Measurements from ENCODE around the gene MIGA2. TPM values are rescaled to one million over a fixed set of nuclear protein-coding genes. Genes with fewer than 3 reads are reported as not detected.

MIGA2 gene
- total and polyA plus RNA-seq, 4 donors = 8.0 to 42.6 (median 16.9) TPM

- TF ChIP-seq GABPA (IDR thresholded peaks at IDR 0.05 in 1 of 2, conservative IDR thresholded peaks at IDR 0.05 in 1 of 2) = no peak
- no peak for TF ChIP-seq NR2F2 (IDR thresholded peaks at IDR 0.05)
- TF ChIP-seq HNF4G (IDR thresholded peaks at IDR 0.05) = no peak
- TF ChIP-seq TAF1 (conservative IDR thresholded peaks at IDR 0.05) = no peak
- no peak for TF ChIP-seq HNF4A (conservative IDR thresholded peaks at IDR 0.05)
- TF ChIP-seq CTCF (IDR thresholded peaks at IDR 0.05; ENCODE audit: low read depth, low read length, missing input control) = no peak
- no peak for TF ChIP-seq REST (IDR thresholded peaks at IDR 0.05)
- TF ChIP-seq FOXA2 (IDR thresholded peaks at IDR 0.05) = no peak
- no peak for TF ChIP-seq MAX (IDR thresholded peaks at IDR 0.05)
- no peak for TF ChIP-seq ATF3 (IDR thresholded peaks at IDR 0.05)
- TF ChIP-seq YY1 (IDR thresholded peaks at IDR 0.05) = no peak
- TF ChIP-seq SP1 (IDR thresholded peaks at IDR 0.05) = no peak
- TF ChIP-seq FOXA1 (IDR thresholded peaks at IDR 0.05) = no peak
- no peak for TF ChIP-seq RAD21 (IDR thresholded peaks at IDR 0.05)
- no peak for TF ChIP-seq EGR1 (IDR thresholded peaks at IDR 0.05; ENCODE audit: low read depth in 2 of 2)
- no peak for TF ChIP-seq RXRA (IDR thresholded peaks at IDR 0.05)
- 81% methylated on average over 4 of the region's 4 CpGs for WGBS
- Histone ChIP-seq H3K9ac (ENCODE audit: low read depth in 1 of 2, low read length in 2 of 2) (no peak overlapping the region), H3K4me3 (ENCODE audit: low read depth in 1 of 3, low read length in 3 of 3) (no peak overlapping the region), H3K9me3 (ENCODE audit: control insufficient read depth in 4 of 4, low read length in 3 of 4) (no peaks in the 10 kb centered on the region), H3K36me3 (ENCODE audit: control insufficient read depth in 4 of 4, insufficient read depth in 3 of 4, low read depth in 1 of 4, low read length in 3 of 4) (peaks cover 4 to 25% (median 11%) of the 10 kb centered on the region in 4 donors), H3K27ac (ENCODE audit: low read depth in 1 of 2, low read length in 2 of 2) (no peak overlapping the region), H3K27me3 (ENCODE audit: control insufficient read depth in 4 of 4, insufficient read depth in 4 of 4, low read length in 3 of 4) (no peaks in the 10 kb centered on the region), H3K4me1 (ENCODE audit: control insufficient read depth in 4 of 4, insufficient read depth in 4 of 4, low read length in 3 of 4) (peaks cover 3 to 12% (median 9%) of the 10 kb centered on the region in 4 donors)
- no peak for DNase-seq (ENCODE audit: low spot score)
These were observed 82.4 kb downstream of the MIGA2 start for GRCh38 chr9:129118799-129119198.

GRCh38 chr9:129121483-129121882 lies 85.1 kb downstream of the MIGA2 start:
- H3K27me3 ChIP-seq (ENCODE audit: control insufficient read depth in 4 of 4, insufficient read depth in 4 of 4, low read length in 3 of 4) = no peaks in the 10 kb centered on the region
- H3K9ac ChIP-seq (ENCODE audit: low read depth in 1 of 2, low read length in 2 of 2) = no peak overlapping the region
- H3K4me3 ChIP-seq (ENCODE audit: low read depth in 1 of 3, low read length in 3 of 3) = no peak overlapping the region
- no peaks in the 10 kb centered on the region for H3K4me1 ChIP-seq (ENCODE audit: control insufficient read depth in 4 of 4, insufficient read depth in 4 of 4, low read length in 3 of 4)
- no peak for DNase-seq (ENCODE audit: low spot score)
- H3K27ac ChIP-seq (ENCODE audit: low read depth in 1 of 2, low read length in 2 of 2) = no peak overlapping the region
- WGBS = 64% methylated on average over 3 of the region's 3 CpGs
- peaks cover 5 to 34% (median 15%) of the 10 kb centered on the region in 4 donors for H3K36me3 ChIP-seq (ENCODE audit: control insufficient read depth in 4 of 4, insufficient read depth in 3 of 4, low read depth in 1 of 4, low read length in 3 of 4)
- no peaks in the 10 kb centered on the region for H3K9me3 ChIP-seq (ENCODE audit: control insufficient read depth in 4 of 4, low read length in 3 of 4)
- TF ChIP-seq FOXA2 (IDR thresholded peaks at IDR 0.05) (no peak), HNF4G (IDR thresholded peaks at IDR 0.05) (no peak), ZBTB33 (IDR thresholded peaks at IDR 0.05) (no peak), GABPA (IDR thresholded peaks at IDR 0.05 in 1 of 2, conservative IDR thresholded peaks at IDR 0.05 in 1 of 2) (no peak), EGR1 (IDR thresholded peaks at IDR 0.05; ENCODE audit: low read depth in 2 of 2) (no peak), MAX (IDR thresholded peaks at IDR 0.05) (no peak), YY1 (IDR thresholded peaks at IDR 0.05) (no peak), NR2F2 (IDR thresholded peaks at IDR 0.05) (no peak), RXRA (IDR thresholded peaks at IDR 0.05) (no peak), SP1 (IDR thresholded peaks at IDR 0.05) (no peak), HNF4A (conservative IDR thresholded peaks at IDR 0.05) (no peak), REST (IDR thresholded peaks at IDR 0.05) (no peak), FOXA1 (IDR thresholded peaks at IDR 0.05) (no peak), ATF3 (IDR thresholded peaks at IDR 0.05) (no peak), JUND (IDR thresholded peaks at IDR 0.05) (no peak), TAF1 (conservative IDR thresholded peaks at IDR 0.05) (no peak)
